Heart left ventricle (tissue), 13 donors: ENCODE measurements around the gene ACSS3.

Experiments used
- CTCF ChIP-seq, 12 donors: fragments of 200-600 bp; sonication (generic) in 4 of 12; IDR thresholded peaks; one replicate each; pipeline versions ENCODE4 v1.5.0 to v1.8.0; 2018 to 2022; ENCODE audit warnings: antibody characterized with exemption in 12 of 12, mild to moderate bottlenecking in 5 of 12
- POLR2A ChIP-seq, 2 donors: fragments of 450-650 bp; IDR thresholded peaks; one replicate each; pipeline ENCODE4 v1.6.1; 2017; ENCODE audit warnings: antibody characterized with exemption in 2 of 2, mild to moderate bottlenecking in 2 of 2, moderate library complexity in 2 of 2
- donor health status: ischemic (EF 13 %, LVEDD 7.1; RV severe dilation, severe dysfunction).
- donor health status: DM: no; HTN: yes; CAD: no.
- donor health status: DM: no; HTN: no; CAD: no.
- donor health status: ischemic (EF 25% LVEDD 6.9; RV normal size, moderate dysfunction).
- donor health status: ischemic (EF 25% LVEDD 5.7; RV mildly dilated, moderate dysfunction).
- donor health status: ischemic (EF 35%, LVEDD 5.7; RV mildly dilated, moderate dysfunction).
- donor health status: nonischemic (EF 11% LVEDD 7.7; RV severe dilation, severe dysfunction).
- donor health status: DM: yes; HTN: yes; CAD: no.
- donor health status: PGD.
- donor health status: ischemic (EF 29% LVEDD 5.4; RV normal size, mild dysfunction).
- donor health status: nonischemic (EF 23%, LVEDD 6.1; RV moderate dilation, normal function).

GRCh38 chr12:81196595-81196994 lies 118.7 kb downstream of the ACSS3 start:
- TF ChIP-seq CTCF (IDR thresholded peaks at IDR 0.05) (no peak), POLR2A (IDR thresholded peaks at IDR 0.05) (no peak)
